ENCODE results near the gene NEURL1. TPM values are rescaled to one million over a fixed set of nuclear protein-coding genes. Genes with fewer than 3 reads are reported as not detected.

Gene NEURL1
- total and polyA plus RNA-seq, 9 donors = 0.28 to 5.6 (median 3.1) TPM

GRCh38 chr10:103582331-103583123 lies 89.0 kb downstream of the NEURL1 start:
- no peak overlapping the region for H3K27ac ChIP-seq
- DNase-seq = no peak
- no peaks in the 10 kb centered on the region for H3K9me3 ChIP-seq
- 86 to 89% (median 87%) methylated on average over 13 of the region's 13 CpGs for WGBS, 3 donors
- peaks cover 3% of the 10 kb centered on the region for H3K4me1 ChIP-seq (ENCODE audit: insufficient read depth)
- TF ChIP-seq EP300 (IDR thresholded peaks at IDR 0.05) (no peak), CTCF (IDR thresholded peaks at IDR 0.05) (no peak), POLR2A (IDR thresholded peaks at IDR 0.05) (no peak)
- no peaks in the 10 kb centered on the region for H3K27me3 ChIP-seq
- no peaks in the 10 kb centered on the region for H3K36me3 ChIP-seq
- H3K4me3 ChIP-seq = no peak overlapping the region
- intact Hi-C loops (cut with DNase I) = no loop called here

- H3K36me3 ChIP-seq = no peaks in the 10 kb centered on the region
- H3K9me3 ChIP-seq = no peaks in the 10 kb centered on the region
- no peaks in the 10 kb centered on the region for H3K27me3 ChIP-seq
- H3K27ac ChIP-seq = no peak overlapping the region
- intact Hi-C loops (cut with DNase I) = no loop called here
- 59 to 70% (median 68%) methylated on average over 8 of the region's 8 CpGs for WGBS, 3 donors
- TF ChIP-seq EP300 (IDR thresholded peaks at IDR 0.05) = no peak
- TF ChIP-seq CTCF (IDR thresholded peaks at IDR 0.05) = no peak
- TF ChIP-seq POLR2A (IDR thresholded peaks at IDR 0.05) = no peak
- DNase-seq = no peak
- H3K4me1 ChIP-seq (ENCODE audit: insufficient read depth) = peaks cover 3% of the 10 kb centered on the region
- peak overlapping the region; percentile 38 for H3K4me3 ChIP-seq
Observed at GRCh38 chr10:103583871-103584215, 90.3 kb downstream of the NEURL1 start.

- Histone ChIP-seq H3K4me1 (ENCODE audit: insufficient read depth) (peaks cover 3% of the 10 kb centered on the region), H3K36me3 (no peaks in the 10 kb centered on the region), H3K4me3 (peak overlapping the region; percentile 38), H3K9me3 (no peaks in the 10 kb centered on the region), H3K27me3 (no peaks in the 10 kb centered on the region), H3K27ac (peak overlapping the region in 1 of 2 donors; percentile 56)
- peak; percentile 66 to 84 (median 75) for DNase-seq
- 1 to 16% (median 2%) methylated on average over 51 to 111 of the region's 111 CpGs for WGBS, 3 donors
- intact Hi-C loops (cut with DNase I) = no loop called here
- TF ChIP-seq CTCF (IDR thresholded peaks at IDR 0.05) (no peak), EP300 (IDR thresholded peaks at IDR 0.05) (no peak), POLR2A (IDR thresholded peaks at IDR 0.05) (no peak)
Observed at GRCh38 chr10:103584216-103585010, 90.9 kb downstream of the NEURL1 start.

GRCh38 chr10:103585011-103585405 lies 91.5 kb downstream of the NEURL1 start:
- peak overlapping the region in 1 of 2 donors; percentile 56 for H3K27ac ChIP-seq

More at GRCh38 chr10:103585011-103585405, 91.5 kb downstream of the NEURL1 start:
- Histone ChIP-seq H3K9me3 (no peaks in the 10 kb centered on the region), H3K36me3 (no peaks in the 10 kb centered on the region), H3K4me1 (ENCODE audit: insufficient read depth) (peaks cover 3% of the 10 kb centered on the region), H3K27me3 (no peaks in the 10 kb centered on the region), H3K4me3 (peak overlapping the region; percentile 38)
- TF ChIP-seq EP300 (IDR thresholded peaks at IDR 0.05) (no peak), POLR2A (IDR thresholded peaks at IDR 0.05) (no peak), CTCF (IDR thresholded peaks at IDR 0.05) (no peak)
- DNase-seq = no peak
- intact Hi-C loops (cut with DNase I) = no loop called here
- 58 to 74% (median 61%) methylated on average over 18 to 32 of the region's 32 CpGs for WGBS, 3 donors

Measured in ovary (tissue), 9 donors.